GM19324 (cell line): ENCODE data around the gene VEZT.

ENCODE experiments used
- ATAC-seq: cut with Tn5 transposase; IDR thresholded peaks from one replicate; pipeline ENCODE4 v1.9.1; 2021; ENCODE audit warnings: mild to moderate bottlenecking, moderate library complexity; ENCODE audit not compliant: unreplicated experiment, low FRiP score

VEZT gene

GRCh38 chr12:95243497-95244183 lies 26.0 kb downstream of the VEZT start:
- ATAC-seq = no peak

- no peak for ATAC-seq
Measured at GRCh38 chr12:95244350-95244749, 26.7 kb downstream of the VEZT start.

GRCh38 chr12:95248095-95248494 lies 30.5 kb downstream of the VEZT start:
- ATAC-seq = no peak

- ATAC-seq = no peak
Measured at GRCh38 chr12:95248604-95249360, 31.2 kb downstream of the VEZT start.

- ATAC-seq = no peak
Measured at GRCh38 chr12:95253386-95253785, 35.8 kb downstream of the VEZT start.

GRCh38 chr12:95257541-95257940 lies 39.9 kb downstream of the VEZT start:
- no peak for ATAC-seq

GRCh38 chr12:95258151-95258550 lies 40.5 kb downstream of the VEZT start:
- ATAC-seq = no peak

GRCh38 chr12:95258803-95259202 lies 41.2 kb downstream of the VEZT start:
- no peak for ATAC-seq

GRCh38 chr12:95259368-95259767 lies 41.8 kb downstream of the VEZT start:
- no peak for ATAC-seq

GRCh38 chr12:95261109-95261508 lies 43.5 kb downstream of the VEZT start:
- ATAC-seq = no peak

GRCh38 chr12:95262808-95263207 lies 45.2 kb downstream of the VEZT start:
- no peak for ATAC-seq

- no peak for ATAC-seq
Measured at GRCh38 chr12:95265765-95266164, 48.2 kb downstream of the VEZT start.

GRCh38 chr12:95266254-95266653 lies 48.6 kb downstream of the VEZT start:
- no peak for ATAC-seq

- ATAC-seq = no peak
Measured at GRCh38 chr12:95269892-95270291, 52.3 kb downstream of the VEZT start.

GRCh38 chr12:95271465-95271864 lies 53.9 kb downstream of the VEZT start:
- no peak for ATAC-seq

- ATAC-seq = no peak
Measured at GRCh38 chr12:95277139-95277538, 59.5 kb downstream of the VEZT start.

- ATAC-seq = no peak
Measured at GRCh38 chr12:95279856-95280255, 62.2 kb downstream of the VEZT start.

- ATAC-seq = no peak
Measured at GRCh38 chr12:95282266-95282665, 64.7 kb downstream of the VEZT start.

GRCh38 chr12:95283371-95283770 lies 65.8 kb downstream of the VEZT start:
- no peak for ATAC-seq

- ATAC-seq = no peak
Measured at GRCh38 chr12:95286713-95287112, 69.1 kb downstream of the VEZT start.

- ATAC-seq = no peak
Measured at GRCh38 chr12:95291501-95291900, 73.9 kb downstream of the VEZT start.

GRCh38 chr12:95298916-95299315 lies 81.3 kb downstream of the VEZT start:
- ATAC-seq = no peak
